GM12873 (cell line): Measurements from ENCODE around the gene PEPD.

Experiments
- CTCF ChIP-seq: IDR thresholded peaks from 2 replicates; pipeline ENCODE4 v1.5.1; 2012; ENCODE audit warnings: low read depth, mild to moderate bottlenecking, moderate library complexity, low read length, control low read depth; ENCODE audit not compliant: insufficient read depth; ENCODE audit errors: missing control alignments

PEPD gene

GRCh38 chr19:33398361-33399060 is 123.1 kb downstream of the PEPD start:
- TF ChIP-seq CTCF = no peak

- no peak for TF ChIP-seq CTCF
These were observed 123.8 kb downstream of the PEPD start for GRCh38 chr19:33397536-33398360.

- TF ChIP-seq CTCF = no peak
These were observed 124.7 kb downstream of the PEPD start for GRCh38 chr19:33396701-33397535.

- TF ChIP-seq CTCF = no peak
These were observed 125.7 kb downstream of the PEPD start for GRCh38 chr19:33395561-33396550.

GRCh38 chr19:33394723-33395560 is 126.6 kb downstream of the PEPD start:
- no peak for TF ChIP-seq CTCF
